ENCODE results near the gene NFIX.

Gene NFIX

GRCh38 chr19:13069415-13070359 is 74.4 kb downstream of the NFIX start:
- DNase-seq, result peak in 6 of 56 donors; percentile 34 to 59 (median 44)

DNA sequence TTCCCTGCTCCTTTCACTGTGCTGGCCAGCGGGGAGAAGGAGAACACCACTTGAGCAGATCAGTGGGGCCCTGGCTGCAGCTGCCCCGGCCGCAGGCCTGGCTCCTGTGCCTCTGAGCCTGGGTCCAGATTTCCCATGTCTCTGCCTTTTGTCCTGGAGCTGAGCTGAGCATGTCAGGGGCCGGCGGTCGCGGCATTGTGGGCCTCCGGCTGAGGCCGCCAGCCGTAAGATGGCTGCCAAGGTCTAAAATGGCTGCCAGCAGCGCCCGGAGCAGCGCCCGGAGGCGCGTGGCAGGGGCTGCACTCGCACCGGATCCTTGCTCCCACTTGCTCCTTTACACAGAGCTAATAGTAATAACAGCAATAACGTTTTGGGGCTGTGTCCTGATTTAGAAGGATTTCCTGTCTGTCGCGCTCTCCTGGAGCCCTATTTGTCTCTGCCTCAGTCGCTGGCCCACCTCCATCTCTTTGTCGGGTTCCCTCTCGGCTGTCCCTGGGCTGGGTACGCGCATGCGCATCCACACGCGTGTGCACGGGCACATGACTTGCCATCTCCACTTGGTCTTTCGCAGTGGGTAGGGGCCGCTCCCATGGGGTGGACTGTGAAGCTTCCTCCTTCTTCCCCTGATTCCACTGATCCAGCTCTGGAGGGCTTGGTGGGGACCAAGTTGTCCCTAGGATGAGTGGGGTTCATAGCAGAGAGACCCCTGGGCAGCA is 75.3 kb downstream of the NFIX start:
- peak in 40 of 56 donors; percentile 27 to 84 (median 56) for DNase-seq

- DNase-seq, result peak in 5 of 56 donors; percentile 44 to 67 (median 60)
These were observed 76.3 kb downstream of the NFIX start for GRCh38 chr19:13071444-13072187.

- DNase-seq, result peak in 55 of 56 donors; percentile 44 to 99 (median 87)
These were observed 77.1 kb downstream of the NFIX start for GRCh38 chr19:13072188-13072908.

- no peak for DNase-seq
These were observed 78.0 kb downstream of the NFIX start for GRCh38 chr19:13073263-13073662.

DNA sequence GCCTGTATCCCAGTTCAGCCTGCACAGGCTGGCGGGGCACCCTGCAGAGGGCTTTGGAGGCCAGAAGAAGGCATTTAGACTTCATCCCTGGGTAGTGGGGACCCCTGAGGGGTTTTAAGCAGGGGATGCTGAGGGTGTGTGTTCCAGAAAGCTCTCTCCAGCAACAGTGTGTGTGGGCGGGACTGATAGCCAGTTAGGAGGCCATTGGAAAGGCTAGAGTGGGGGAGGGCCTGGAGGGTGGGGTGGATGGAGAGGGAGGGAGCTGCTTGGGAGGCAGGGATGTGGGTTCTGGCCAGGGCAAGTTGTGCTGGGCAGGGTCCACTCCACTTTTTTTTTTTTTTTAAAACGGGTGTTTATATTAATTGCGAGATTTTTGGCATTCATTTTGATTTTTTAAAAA is 79.1 kb downstream of the NFIX start:
- DNase-seq, result no peak

- DNase-seq, result peak in 2 of 56 donors; percentile 27 to 37
These were observed 81.0 kb downstream of the NFIX start for GRCh38 chr19:13076320-13076719.

- DNase-seq, result peak in 23 of 56 donors; percentile 13 to 72 (median 51)
These were observed 81.5 kb downstream of the NFIX start for GRCh38 chr19:13076787-13077186.

GRCh38 chr19:13077240-13077639 is 82.0 kb downstream of the NFIX start:
- DNase-seq, result peak in 35 of 56 donors; percentile 16 to 84 (median 54)

- peak in 1 of 56 donors; percentile 25 for DNase-seq
These were observed 83.1 kb downstream of the NFIX start for GRCh38 chr19:13078381-13078780.

GRCh38 chr19:13078897-13079541 is 83.7 kb downstream of the NFIX start:
- DNase-seq, result no peak

DNA sequence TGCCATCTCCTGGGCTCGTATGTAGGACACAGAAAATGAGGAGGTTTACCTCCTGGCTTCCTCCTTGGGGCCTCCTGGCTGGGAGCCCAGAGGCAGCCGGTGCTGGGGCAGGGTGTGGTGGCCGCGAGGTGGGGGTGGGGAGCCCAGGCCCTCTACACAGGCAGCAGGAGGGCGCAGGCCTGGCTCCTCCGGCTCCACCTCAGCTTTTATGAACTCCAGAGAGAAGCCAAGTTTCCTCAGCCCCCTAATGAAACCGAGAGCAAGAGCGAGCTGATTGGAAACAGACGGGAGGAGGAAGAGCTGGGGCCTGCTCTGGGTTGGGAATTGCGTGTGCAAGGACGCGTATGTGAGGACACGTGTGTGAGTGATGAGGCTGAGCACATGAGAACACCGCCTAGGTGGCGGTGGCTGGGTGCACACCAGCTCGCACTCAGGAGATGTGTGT is 84.3 kb downstream of the NFIX start:
- peak in 2 of 56 donors; percentile 24 to 31 for DNase-seq

DNA sequence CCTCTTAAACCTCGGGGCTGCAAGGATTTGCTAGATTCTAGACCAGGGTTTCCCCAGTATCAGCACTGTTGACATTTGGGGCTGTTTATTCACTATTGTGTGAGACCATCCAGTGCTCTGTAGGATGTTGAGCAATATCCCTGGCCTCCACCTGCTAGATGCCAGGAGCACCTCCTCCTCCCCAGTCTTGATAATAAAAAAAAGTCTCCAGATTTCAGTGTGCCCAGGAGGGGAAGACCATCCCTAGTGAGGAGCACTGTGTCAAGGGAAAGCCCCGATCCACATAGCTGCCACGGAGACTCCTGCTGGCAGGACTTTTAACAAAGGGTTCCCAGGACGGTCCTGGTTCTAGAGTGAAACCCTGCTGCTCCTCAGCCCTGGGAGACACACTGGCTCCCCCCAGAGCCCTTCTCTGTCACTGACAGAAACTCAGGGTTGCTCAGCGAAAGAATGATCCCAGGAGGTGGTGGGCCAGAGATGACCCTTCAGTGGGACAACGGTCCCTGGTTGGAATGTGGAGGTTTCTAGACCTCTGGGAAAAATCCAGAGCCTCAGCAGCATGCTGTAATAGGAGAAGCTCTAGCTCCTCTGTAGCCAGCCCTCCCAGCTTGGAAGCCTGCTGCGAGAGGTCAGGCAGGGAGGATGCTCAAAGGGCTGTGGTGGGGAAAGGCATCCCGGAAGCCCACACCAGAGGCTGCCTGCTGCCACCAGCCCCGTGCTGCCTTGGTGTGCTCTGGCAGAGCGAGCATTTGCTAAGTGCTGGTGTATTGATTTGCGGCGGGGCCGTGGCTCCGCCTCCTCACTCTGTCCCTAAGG is 87.1 kb downstream of the NFIX start:
- DNase-seq, result peak in 15 of 56 donors; percentile 15 to 59 (median 35)

GRCh38 chr19:13083008-13083404 is 87.7 kb downstream of the NFIX start:
- DNase-seq, result no peak

DNA sequence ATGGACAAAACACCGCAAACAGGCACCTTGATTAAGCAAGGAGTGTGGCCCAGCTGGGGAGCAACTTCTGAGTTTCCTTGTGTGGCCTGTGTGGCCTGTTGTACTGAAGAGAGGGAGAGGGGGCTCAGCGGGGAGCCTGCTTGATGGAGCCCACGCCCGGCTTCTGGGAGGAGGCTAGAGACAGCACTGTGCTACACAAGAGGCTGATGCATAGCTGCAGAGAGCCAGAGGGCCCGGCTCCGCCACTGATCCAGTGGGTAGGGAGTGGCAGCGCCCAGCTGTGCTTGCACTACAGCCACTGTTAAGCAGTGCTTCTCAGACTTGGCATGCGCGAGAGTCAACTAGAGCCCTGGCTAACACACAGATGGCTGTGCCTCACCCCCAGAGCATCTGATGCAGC is 88.4 kb downstream of the NFIX start:
- peak in 18 of 56 donors; percentile 11 to 64 (median 46) for DNase-seq

- no peak for DNase-seq
These were observed 90.4 kb downstream of the NFIX start for GRCh38 chr19:13085666-13086065.

DNA sequence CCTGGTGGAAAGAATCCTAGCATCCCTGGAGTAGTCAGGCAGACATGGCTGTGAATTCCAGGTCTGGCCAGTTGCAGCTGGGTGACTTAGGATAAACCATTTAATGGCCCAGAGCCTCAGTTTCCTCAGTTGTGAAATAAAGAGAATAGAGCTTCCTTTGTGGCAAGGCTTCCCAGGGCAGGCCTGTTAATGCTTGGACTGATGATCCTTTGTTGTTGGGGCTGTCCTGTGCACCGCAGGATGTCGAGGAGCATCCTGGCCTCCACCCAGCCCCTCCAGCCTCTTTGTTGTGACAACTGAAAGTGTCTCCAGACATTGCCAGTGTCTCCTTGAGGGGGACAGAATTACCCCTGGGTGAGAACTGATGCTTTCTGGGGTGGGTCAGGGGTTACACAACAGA is 91.1 kb downstream of the NFIX start:
- DNase-seq, result no peak

DNA sequence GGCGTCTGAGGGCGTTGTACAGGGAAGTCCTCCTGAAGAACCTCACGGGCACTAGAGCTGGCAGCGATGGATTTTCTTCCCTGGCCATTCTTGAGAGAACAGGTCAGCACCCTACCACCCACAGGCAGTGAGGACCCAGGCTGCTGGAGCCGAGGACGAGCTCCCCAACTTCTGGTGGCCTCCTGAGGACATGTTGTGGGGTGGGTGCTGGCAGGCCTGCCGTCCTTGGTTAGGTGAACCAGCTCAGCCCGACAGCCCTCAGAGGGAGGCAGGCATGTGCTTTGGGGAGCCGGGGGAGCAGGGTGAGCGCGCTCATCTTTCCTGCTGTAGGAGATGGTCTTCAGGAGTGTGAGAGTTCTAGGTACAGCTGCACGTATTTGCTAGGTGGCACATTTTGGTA is 92.0 kb downstream of the NFIX start:
- DNase-seq, result no peak
